Dermis microvascular lymphatic vessel endothelial cell (primary cell): ENCODE data around the gene GLP2R. TPM values are rescaled to one million over a fixed set of nuclear protein-coding genes. Genes with fewer than 3 reads are reported as not detected.

ENCODE experiments used
- total RNA-seq: library from RNA; depleted of rRNA; stranded (reverse); fragments of >200 nt; gene quantifications from 2 replicates; pipeline ENCODE4 v1.2.1, GENCODE V29; 2014

The GLP2R gene
- total RNA-seq, 1 donor from 2014 or later, result not detected

Other genes with a start within 250 kb of the GLP2R start
- not detected in 2 replicates for gene CFAP52, start 249.3 kb upstream of the GLP2R start, total RNA-seq
- 0.13 TPM in 2 replicates for gene USP43, start 180.4 kb upstream of the GLP2R start, total RNA-seq
- gene DHRS7C, start 34.3 kb upstream of the GLP2R start, total RNA-seq, result not detected in 2 replicates
- not detected in 2 replicates for gene GSG1L2, start 3.8 kb upstream of the GLP2R start, total RNA-seq
- gene RCVRN, start 79.3 kb downstream of the GLP2R start, total RNA-seq, result not detected in 2 replicates